Mesodermal cell (in vitro differentiated cells): ENCODE measurements around the gene TTC23.
A peak's percentile ranks its signal among the peaks of the same experiment; 100 is the strongest.

Experiments used
- H3K27ac ChIP-seq: 2 replicates; pipeline ENCODE4 v1.7.0; 2013; ENCODE audit warnings: mild to moderate bottlenecking, low read depth, low read length, moderate library complexity; ENCODE audit not compliant: severe bottlenecking
- H3K36me3 ChIP-seq: 2 replicates; pipeline ENCODE4 v1.7.1; 2013; ENCODE audit warnings: mild to moderate bottlenecking, low read length, moderate library complexity; ENCODE audit not compliant: control insufficient read depth, insufficient read depth
- H3K4me1 ChIP-seq: one replicate; pipeline ENCODE4 v1.7.1; 2013; ENCODE audit warnings: mild to moderate bottlenecking, low read length; ENCODE audit not compliant: insufficient read depth, control insufficient read depth, poor library complexity, severe bottlenecking
- H3K4me3 ChIP-seq: 2 replicates; pipeline ENCODE4 v1.7.0; 2013; ENCODE audit warnings: low read length, control low read depth, mild to moderate bottlenecking; ENCODE audit not compliant: insufficient read depth, poor library complexity, severe bottlenecking; ENCODE audit errors: extremely low read depth
- H3K9me3 ChIP-seq: 2 replicates; pipeline ENCODE4 v1.7.1; 2013; ENCODE audit warnings: mild to moderate bottlenecking, low read length, moderate library complexity; ENCODE audit not compliant: control insufficient read depth
- WGBS, 2 experiments: methylation state at CpG; one replicate each; pipeline ENCODE4 v1.1.5; 2013; ENCODE audit warnings: missing lambda C conversion rate in 2 of 2; ENCODE audit not compliant: insufficient coverage in 2 of 2; 5-methylcytosine and 5-hydroxymethylcytosine counted together

Gene TTC23

DNA sequence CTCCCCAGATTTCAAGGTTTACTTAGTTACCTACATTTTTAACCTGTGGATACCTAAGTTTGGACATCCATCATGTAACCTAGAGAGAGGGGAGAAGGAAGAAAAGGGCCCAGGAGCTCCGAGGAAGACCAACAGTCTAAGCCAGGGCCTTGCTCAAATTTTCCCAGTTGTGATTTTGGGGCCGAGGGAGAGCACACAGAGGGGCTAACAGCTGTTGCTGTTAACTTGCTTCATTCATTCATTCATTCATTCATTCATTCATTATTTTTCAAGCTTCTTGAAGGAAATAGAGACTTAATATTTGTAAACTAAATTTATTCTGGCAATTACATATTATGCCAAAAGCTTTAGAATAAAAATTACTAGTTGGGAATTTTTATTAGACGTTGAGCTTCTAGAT is 121.6 kb downstream of the TTC23 start:
- Histone ChIP-seq H3K36me3 (peaks cover 67% of the 10 kb centered on the region), H3K4me3 (no peak overlapping the region), H3K4me1 (peaks cover 36% of the 10 kb centered on the region), H3K27ac (no peak overlapping the region), H3K9me3 (no peaks in the 10 kb centered on the region)
- 89 to 100% methylated on average over 1 to 2 of the region's 3 CpGs for WGBS, 2 experiments

DNA sequence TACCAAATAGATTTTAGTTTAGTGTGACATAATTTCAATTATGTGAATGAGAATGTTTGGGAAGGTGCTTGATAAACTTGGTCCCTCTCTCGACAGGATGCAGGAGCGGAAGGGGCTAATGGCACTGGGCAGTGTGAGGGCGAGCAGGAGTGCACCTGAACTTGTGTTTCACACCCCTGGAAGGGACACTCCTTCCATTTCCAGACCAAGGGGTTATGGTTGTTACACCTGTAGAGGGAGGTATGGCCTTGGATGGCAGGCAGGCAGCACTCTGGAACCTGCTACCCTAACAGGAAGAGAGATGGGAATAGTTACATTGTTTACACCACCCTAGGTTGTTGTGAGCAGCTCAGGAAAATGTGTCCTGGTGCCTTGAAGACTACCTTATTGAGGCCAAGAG is 122.5 kb downstream of the TTC23 start:
- peaks cover 45% of the 10 kb centered on the region for H3K4me1 ChIP-seq
- no peak overlapping the region for H3K27ac ChIP-seq
- peaks cover 59% of the 10 kb centered on the region for H3K36me3 ChIP-seq
- H3K9me3 ChIP-seq: no peaks in the 10 kb centered on the region
- whole genome bisulfite sequencing, 2 experiments: 100% methylated on average over 3 of the region's 3 CpGs
- H3K4me3 ChIP-seq: no peak overlapping the region

DNA sequence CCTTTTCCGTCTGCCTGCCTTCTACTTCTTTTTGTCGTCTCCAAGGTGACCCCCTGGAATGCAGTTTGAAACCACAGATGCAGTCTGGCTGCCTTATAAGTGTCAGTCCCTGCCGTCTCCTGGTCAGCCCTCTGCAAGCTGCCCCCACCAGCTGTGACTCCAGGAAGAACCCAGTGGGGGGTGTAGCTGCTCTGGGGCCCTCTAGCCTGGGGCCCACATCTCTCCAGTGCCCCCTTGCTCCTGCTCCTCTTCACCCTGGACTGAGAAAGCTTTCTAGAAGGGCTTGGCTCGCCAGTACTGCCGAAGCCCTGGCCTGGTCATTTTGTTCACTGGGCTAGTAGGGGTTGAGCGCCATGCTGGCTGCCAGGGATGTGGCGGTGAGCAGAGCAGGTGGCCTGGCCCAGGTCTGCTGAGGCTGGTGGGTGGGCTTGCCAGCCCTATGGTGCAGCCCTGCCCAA is 123.2 kb downstream of the TTC23 start:
- Histone ChIP-seq H3K4me3 (no peak overlapping the region), H3K9me3 (no peaks in the 10 kb centered on the region), H3K27ac (no peak overlapping the region), H3K36me3 (peaks cover 51% of the 10 kb centered on the region), H3K4me1 (peaks cover 53% of the 10 kb centered on the region)
- WGBS, 2 experiments: 74 to 77% methylated on average over 6 to 7 of the region's 7 CpGs

DNA sequence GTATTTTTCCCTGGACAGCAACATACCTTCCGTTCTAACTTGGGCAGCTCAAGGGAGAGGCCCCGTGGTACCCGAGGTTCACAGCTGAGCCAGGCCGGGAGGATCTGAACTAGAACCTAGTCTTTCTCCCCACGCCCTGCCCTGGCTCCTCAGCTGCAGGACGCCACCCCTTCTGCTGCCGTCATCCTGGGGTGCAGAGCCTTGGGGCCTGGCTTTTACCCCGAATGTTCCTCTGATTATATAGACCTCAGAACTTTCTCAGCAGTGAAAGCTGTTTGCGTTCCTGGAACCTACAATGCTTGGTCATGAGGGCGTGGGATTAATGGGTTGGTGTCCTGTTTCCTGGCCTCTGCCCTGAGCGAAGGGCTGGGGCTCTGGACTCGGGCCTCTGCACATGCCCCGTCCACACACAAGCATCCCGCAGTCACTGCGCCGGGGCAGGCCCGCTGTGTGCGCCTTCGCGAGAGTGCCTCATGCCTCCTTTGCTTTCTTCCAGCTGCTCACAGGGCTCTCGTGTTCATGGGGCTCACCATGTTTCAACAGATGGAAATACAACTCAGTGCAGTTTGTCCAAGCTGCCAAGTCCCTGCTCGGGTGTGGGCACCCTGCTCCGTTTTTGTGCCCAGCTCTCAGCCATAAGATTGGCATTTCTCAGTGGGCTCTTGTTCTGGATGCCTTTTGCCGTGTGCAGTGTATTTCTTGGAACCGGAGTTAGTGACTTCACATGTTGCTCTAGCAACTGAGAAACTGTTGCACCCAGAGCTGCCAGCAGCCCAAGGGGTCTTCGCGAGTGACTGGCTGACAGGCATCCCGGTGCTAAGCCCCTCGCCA is 124.1 kb downstream of the TTC23 start:
- Histone ChIP-seq H3K4me1 (peaks cover 61% of the 10 kb centered on the region), H3K4me3 (no peak overlapping the region)

DNA sequence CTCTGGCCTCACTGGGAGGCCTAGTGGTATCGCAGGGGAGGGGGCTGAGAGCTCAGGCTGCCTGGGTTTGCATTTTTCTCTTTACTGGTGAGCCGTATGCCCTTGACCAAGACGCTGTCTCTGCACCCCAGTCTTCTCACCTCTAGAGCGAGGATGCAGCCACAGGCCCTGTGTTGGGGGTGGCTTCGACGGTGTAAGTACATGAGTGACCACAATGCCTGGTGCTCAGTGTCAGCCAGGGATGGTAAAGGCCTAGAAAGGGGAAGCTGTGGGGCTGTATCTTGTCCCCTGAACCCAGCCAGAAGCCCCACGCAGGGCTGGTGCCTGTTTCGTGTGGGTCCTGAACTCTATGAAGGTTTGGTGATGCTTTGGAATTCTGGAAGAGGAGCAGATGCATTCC is 124.7 kb downstream of the TTC23 start:
- Histone ChIP-seq H3K27ac (peak overlapping the region; percentile 97), H3K9me3 (no peaks in the 10 kb centered on the region), H3K4me1 (peaks cover 63% of the 10 kb centered on the region), H3K36me3 (peaks cover 46% of the 10 kb centered on the region), H3K4me3 (no peak overlapping the region)
- WGBS, 2 experiments: 97 to 100% methylated on average over 3 to 6 of the region's 8 CpGs

More for the DNA sequence above, 124.1 kb downstream of the TTC23 start:
- whole genome bisulfite sequencing, 2 experiments: 92 to 93% methylated on average over 26 to 28 of the region's 29 CpGs
- peak overlapping the region; percentile 97 for H3K27ac ChIP-seq
- H3K36me3 ChIP-seq: peaks cover 46% of the 10 kb centered on the region
- H3K9me3 ChIP-seq: no peaks in the 10 kb centered on the region

DNA sequence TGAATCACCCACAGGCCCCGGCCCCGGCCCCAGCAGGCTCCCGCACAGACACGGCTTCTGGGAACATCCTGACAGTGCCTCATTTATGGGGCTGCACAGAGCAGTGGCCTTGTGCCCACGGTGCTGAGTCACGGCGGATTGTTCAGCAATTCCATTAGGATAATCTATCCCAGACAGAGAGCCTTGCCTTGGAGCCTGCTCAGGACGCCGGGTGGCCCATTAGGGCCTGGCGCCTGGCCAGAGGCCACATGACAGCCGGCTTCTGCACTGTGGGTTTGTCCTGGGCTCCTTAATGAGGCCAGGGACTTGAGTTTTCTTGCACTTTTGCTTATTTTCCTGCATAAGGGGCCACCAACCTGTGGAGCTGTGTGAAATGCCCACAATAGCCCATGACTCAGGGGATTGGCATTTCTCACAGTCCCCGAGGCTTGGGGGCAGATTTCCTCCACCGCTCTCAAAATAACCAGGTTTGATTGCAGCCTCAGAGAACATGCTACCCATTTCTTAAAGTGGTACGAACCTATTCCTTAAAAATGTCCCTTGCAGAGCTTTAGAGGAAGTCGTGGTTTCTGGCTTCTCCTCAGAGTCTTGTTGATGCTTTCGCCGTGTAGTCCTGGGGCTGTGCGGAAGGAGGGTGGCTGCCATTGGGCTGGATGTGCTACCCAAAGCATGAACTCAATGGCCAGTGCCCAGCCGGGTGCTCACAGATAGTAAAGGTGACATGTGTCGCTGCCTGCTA is 125.5 kb downstream of the TTC23 start:
- Histone ChIP-seq H3K36me3 (peaks cover 46% of the 10 kb centered on the region), H3K27ac (peak overlapping the region; percentile 97)
- WGBS, 2 experiments: 33 to 45% methylated on average over 18 to 20 of the region's 20 CpGs

DNA sequence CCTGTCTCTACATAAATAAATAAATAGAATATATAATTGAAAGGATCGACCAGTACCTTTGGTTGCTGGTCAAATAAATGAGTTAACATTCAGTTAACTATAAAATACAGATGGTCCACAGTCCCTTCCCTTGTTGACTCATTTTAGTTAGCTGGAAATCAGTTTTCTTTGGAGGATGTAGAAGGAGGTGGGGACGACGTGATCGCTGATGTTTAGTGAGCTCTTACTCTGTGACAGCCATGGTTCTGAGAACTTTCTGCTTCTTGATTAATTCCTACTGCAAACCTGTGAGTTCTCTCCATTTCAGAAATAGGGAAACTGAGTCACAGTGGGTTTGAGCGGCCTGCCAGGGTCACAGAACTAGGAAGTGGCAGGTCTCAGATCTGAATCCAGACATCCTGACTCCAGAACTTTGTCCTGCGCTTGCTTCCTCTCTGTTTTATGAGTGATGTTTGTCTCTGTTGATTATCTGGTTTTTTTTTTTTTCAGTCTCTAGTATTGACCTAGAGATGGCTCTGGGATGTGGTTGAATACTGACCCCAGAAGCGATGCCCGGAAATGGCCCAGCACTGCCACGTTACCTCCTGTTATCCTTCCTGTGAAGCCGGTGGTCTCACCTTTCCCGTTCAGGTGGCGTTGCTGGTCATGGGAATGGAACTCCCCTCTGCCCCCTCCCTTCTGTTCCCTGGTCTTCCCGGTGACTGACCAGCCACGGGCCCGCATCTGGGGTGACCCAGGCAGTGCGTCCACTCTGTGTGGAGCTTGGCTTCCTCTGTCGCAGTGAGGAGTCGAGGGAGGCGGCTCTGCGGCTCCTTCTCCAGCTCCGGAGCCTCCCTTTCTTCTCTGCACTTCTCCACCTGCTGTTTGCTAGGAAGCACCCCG is 126.3 kb downstream of the TTC23 start:
- peak overlapping the region; percentile 3 for H3K4me3 ChIP-seq
- WGBS, 2 experiments: 65 to 80% methylated on average over 13 to 17 of the region's 22 CpGs
- peak overlapping the region; percentile 97 for H3K27ac ChIP-seq
- H3K9me3 ChIP-seq: no peaks in the 10 kb centered on the region
- peaks cover 43% of the 10 kb centered on the region for H3K36me3 ChIP-seq
- peaks cover 63% of the 10 kb centered on the region for H3K4me1 ChIP-seq

More for the DNA sequence above, 125.5 kb downstream of the TTC23 start:
- Histone ChIP-seq H3K4me3 (peak overlapping the region; percentile 3), H3K4me1 (peaks cover 63% of the 10 kb centered on the region), H3K9me3 (no peaks in the 10 kb centered on the region)

DNA sequence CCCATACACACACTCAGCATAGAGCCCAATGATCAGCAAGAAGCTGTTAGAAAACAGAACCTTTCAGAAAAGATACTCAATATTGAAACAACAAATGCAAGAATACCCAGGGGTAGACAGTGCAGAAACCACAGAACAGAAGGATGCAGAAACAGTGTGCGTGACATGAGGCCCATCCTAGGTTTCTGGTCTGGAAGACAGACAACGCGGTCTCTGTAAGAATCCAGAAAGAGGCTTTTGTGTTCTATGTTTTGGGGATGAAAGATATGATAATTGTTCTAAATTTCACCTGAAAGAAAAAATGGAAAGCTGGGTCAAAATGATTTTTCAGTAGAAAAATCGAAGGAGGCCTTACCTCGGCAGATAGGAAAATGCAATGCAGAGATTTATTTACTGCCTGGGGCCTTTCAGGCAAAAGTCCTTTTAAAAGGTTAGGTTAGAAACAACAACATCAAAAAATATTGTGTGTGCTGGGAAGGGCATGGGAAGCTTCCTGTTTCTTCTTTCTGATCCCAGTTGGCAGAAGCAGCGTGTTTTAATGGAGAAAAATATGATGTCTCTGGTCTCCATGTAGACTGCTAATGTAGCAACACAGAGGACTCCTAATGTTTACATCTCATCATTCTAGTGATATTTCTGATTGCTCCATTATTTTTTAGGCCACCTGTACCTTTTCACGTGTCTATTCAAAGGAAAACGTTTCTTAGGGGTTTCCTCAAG is 127.5 kb downstream of the TTC23 start:
- no peaks in the 10 kb centered on the region for H3K9me3 ChIP-seq
- no peak overlapping the region for H3K27ac ChIP-seq
- H3K36me3 ChIP-seq: peaks cover 42% of the 10 kb centered on the region
- 90 to 98% methylated on average over 4 to 5 of the region's 8 CpGs for WGBS, 2 experiments
- H3K4me1 ChIP-seq: peaks cover 63% of the 10 kb centered on the region
- no peak overlapping the region for H3K4me3 ChIP-seq

DNA sequence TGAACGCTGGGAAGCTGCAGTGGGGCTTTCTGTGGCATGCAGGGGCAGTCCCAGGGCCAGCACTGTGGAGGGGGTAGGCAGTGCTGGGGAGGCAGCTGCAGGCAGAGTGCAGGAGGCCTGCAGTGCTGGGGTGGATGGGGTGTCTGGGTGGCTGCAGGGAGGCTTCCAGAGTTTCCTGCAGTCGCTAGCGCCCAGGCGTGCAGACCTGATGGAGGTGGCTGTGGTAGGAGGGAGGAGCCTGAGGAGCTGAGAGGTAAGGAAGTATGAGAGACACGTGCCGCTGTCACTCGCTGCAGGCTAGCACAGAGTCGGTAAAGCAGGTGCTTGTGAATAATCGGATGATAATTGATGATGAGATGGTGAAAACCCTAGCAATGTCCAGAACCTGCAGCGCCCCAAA is 128.2 kb downstream of the TTC23 start:
- Histone ChIP-seq H3K4me3 (no peak overlapping the region), H3K36me3 (peaks cover 41% of the 10 kb centered on the region), H3K4me1 (peaks cover 58% of the 10 kb centered on the region), H3K9me3 (no peaks in the 10 kb centered on the region), H3K27ac (no peak overlapping the region)
- WGBS, 2 experiments: 86 to 89% methylated on average over 6 to 10 of the region's 10 CpGs
